NCI-H146 (cell line): ENCODE results near the gene IL17D.
"Not testable (repeated sequence)": the region's sequence is repeated elsewhere in the genome, so short reads cannot be mapped to it uniquely, and the experiment has no call there.

Source experiments
- DNase-seq: peaks from one replicate; lab custom pipeline; 2025; lab: John Stamatoyannopoulos, UW

The IL17D gene

DNA sequence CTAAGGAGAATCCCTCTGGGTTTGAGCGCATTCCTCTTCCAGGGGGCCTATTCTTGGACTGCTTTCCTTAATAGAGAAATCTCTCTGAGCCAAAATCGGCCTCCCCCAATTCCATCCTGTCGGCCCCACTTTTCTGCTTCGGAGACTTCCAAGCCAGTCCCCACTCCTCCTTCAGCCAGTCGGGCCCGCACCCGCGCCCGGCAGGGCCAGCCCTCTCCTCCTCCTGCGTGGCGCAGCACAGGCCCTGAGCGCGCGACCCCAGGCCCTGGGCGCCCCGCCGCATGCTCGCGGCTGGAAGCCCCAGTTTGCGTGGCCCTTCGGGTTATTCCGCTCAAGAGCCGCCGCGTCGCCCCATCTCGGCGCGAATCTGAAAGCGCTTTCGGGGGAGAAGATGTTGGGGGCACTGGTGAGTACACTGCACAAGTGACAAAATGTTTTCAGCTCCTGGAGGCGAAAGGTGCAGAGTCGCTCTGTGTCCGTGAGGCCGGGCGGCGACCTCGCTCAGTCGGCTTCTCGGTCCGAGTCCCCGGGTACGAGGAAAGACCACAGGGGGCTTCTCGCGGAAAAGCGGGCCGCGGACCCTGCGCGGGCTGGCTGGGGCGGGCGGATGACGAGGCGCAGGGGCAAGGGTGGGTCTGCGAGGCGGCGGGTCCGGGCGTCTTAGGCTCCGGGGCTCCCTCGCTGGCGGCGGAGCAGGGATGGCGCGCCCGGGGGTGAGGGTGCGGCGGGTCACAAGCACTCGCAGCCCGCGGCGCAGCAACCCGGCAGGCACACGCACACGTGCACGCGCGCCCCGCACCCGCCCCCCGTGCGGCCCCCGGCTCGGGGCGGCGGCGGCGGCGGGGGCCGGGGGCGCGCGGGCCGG lies at the start of gene IL17D:
TSS of gene IL17D (plus strand) at position 785 of the 865 bp plus-strand sequence. CDS start 303 bp downstream, outside the sequence.
- DNase-seq = peak; percentile 41

- DNase-seq = no peak
These were observed 49.3 kb upstream of the IL17D start for GRCh38 chr13:20654156-20654555.

DNA sequence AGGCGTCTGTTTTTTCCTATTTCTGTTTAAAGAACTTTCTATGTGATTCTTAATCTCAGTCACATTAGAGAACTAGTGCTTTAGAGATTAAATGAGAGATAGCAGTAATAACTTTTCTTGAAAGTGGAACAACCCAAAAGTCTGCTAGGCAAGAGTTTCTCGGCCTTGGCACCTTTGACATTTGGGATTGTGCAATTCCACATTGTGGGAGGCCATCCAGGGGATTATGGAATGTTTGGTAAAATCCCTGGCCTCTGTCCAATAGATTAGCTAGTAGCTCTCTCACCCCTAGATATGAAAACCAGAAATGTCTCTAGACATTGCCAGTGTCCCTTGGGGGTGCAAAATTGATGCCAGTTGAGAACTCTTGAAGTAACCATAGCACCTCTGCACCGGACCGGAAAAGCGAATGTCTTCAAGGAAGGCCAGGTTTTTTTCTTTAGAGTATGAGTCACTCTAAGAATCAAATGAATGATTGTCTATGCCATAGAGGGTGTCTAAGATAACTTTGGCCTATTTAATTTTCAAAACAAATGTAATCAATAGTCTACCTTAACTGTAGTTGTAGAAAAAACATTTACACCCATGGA lies 45.0 kb upstream of the IL17D start:
- DNase-seq = no peak

DNA sequence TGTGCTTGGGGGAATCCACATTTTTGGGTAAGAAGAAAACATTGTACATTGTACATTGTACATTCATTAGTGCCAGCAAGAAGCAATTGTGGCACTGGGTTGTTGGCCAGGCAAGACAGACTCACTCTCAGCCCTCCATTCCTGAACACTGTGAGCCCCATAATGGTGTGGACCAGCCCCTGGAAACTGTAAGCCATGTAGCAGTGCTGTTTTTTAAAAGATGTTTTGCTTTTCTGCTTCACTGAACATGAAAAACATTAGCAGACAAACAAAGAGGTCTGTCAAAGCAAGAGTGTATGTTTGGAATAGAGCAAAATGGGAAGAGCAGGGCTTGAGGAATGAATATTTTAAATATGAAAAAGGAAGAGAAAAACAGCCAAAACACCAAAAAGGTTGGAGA lies 39.1 kb upstream of the IL17D start:
- DNase-seq = no peak

DNA sequence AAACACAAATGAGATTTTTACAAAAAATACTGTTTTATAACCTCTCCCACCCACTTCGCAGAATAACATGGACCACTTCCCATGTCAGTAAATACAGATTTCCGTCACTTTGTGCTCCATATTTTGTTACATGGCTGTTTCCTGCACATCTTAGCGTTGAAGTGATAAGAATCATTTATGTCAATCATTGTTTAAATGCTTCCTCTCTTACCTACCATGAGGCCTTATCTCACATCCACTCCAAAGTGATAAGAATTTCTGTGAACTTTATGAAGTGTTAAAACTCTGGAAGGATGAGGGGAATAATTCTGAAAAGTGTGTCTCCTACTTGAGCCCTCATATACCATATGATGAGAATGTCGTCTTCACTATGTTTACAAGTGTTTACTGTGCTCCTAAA lies 36.6 kb upstream of the IL17D start:
- no peak for DNase-seq

GRCh38 chr13:20667857-20668437 lies 35.6 kb upstream of the IL17D start:
- DNase-seq = no peak

- DNase-seq = no peak
These were observed 34.3 kb upstream of the IL17D start for GRCh38 chr13:20669162-20669561.

- DNase-seq = no peak
These were observed 31.7 kb upstream of the IL17D start for GRCh38 chr13:20671789-20672188.

- no peak for DNase-seq
These were observed 30.7 kb upstream of the IL17D start for GRCh38 chr13:20672772-20673171.

DNA sequence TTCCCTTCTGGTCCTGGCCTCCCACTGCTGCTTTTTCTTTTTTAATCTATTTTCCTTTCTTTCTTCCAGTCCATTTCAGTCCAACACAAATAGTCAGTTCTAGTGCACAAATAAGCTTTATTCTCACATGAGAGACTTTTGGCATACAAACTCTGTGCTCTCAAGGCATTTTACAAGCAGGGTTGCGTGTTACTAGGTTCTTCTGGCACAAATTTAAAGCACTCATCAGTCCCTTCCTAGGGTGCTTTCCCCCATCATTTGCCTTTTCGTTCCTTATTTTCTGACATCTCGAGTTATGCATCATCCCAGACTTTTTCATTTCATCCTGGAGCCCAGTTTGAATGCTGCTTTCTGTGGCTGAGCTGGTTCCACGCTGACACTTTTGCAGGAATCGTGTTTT lies 29.8 kb upstream of the IL17D start:
- DNase-seq = no peak

- no peak for DNase-seq
These were observed 27.3 kb upstream of the IL17D start for GRCh38 chr13:20676213-20676612.

DNA sequence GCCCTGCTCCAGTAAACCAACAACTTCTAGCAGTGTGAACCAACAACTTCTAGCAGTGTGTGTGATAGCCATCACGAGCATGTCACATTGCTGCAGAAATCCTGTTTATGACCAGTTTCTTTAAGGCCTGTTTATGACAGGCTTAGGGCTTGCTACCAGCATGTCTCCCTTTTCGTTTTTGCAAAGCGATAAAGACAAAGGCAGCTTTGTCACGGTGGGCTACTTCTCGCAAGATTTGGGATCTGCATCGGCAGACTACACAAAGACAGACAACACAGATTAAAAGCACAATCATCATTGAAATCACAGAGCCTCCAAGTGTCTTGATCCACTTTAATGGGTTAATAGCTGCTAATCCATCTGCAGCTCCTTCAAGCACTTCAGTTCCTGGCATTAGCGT lies 24.9 kb upstream of the IL17D start:
- not testable (repeated sequence) for DNase-seq

DNA sequence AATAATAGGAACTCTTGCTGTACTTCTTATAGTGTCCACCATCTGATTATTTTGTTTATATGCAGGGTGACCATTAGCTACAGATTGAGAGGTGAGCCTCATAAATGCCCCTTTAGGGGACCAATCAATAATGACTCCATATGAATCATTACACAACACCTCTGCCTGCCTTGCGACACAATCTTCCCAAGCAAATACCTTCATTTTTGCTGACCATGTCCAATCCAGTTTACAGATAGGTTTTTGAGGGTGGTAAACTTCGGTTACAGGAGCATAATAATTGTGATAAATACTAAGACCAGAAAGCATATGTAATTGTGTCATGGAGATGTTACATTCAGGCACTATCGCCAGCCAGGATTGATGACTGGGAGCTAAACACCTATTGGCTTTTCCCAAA lies 23.6 kb upstream of the IL17D start:
- DNase-seq = no peak

GRCh38 chr13:20680416-20681080 lies 23.0 kb upstream of the IL17D start:
- no peak for DNase-seq

- not testable (repeated sequence) for DNase-seq
These were observed 22.0 kb upstream of the IL17D start for GRCh38 chr13:20681481-20681880.

- DNase-seq = no peak
These were observed 21.4 kb upstream of the IL17D start for GRCh38 chr13:20682061-20682460.

GRCh38 chr13:20684041-20684440 lies 19.5 kb upstream of the IL17D start:
- DNase-seq = no peak

- no peak for DNase-seq
These were observed 19.0 kb upstream of the IL17D start for GRCh38 chr13:20684546-20684945.

DNA sequence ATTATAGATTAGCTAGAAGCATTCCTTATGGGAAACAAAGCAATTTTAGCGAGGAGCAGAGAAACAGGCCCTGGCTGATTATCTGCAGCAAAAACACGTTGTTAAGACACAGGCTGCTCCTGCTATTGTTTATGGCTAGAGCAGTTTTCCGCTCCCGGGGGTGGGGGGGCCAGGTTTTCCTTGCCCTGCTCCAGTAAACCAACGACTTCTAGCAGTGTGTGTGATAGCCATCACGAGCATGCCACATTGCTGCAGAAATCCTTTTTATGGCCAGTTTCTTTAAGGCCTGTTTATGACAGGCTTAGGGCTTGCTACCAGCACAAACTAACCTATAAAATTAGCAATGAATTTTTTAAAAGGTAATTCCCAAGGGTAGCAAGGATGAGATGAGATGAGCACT lies 18.4 kb upstream of the IL17D start:
- no peak for DNase-seq

DNA sequence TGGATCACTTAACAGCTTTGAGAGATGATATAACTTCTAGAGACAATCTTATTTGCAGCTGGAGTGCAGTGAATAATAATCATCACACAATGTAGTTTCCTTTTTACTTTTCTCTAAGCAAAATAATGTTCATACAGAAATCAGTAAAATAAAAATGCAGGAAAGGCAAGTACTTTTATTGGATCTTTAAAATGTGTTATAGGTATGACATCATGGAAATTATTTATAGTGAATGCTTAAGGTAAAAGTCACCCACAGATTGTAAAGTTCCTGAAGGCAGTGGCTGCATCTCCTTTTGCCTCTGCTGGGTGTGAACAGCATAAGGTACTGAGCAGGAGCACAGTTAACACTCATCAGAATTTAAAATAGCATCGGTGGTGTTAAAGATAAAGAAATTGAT lies 17.3 kb upstream of the IL17D start:
- DNase-seq = no peak

DNA sequence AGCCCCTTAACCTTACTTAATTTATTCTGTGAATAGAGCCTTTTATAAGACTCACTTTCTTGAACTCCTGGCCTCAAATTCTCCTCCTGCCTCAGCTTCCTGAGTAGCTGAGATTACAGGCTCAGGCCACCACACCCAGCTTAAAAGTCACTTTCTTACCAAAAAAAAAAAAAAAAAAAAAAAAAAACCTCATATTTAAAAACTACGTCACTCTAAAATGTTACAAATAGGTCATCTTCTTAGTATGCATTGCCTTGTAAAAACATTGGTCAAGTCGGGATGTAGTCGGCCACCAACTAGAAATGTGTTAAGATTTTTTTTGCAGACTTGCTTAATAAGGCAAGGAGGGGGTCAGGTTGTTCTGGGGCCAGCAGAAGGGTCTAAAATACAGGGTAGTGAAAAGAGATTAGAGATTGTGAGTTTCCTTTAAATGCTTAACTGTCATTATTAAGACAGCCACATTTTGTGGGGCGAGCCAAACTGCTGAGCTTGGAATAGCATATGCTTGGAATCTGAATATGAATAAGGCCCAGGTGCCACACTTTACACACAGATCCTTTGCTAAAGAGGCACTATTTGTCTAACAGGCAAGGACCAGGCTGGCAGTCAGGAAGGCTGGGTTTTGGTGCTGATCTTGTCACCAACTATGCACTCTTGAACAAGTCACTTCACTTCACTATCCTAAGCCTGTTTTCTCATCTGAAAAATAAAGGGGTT lies 16.5 kb upstream of the IL17D start:
- DNase-seq = no peak

GRCh38 chr13:20689291-20689690 lies 14.2 kb upstream of the IL17D start:
- DNase-seq = no peak
